ENCODE data around the gene BTC.

DNA sequence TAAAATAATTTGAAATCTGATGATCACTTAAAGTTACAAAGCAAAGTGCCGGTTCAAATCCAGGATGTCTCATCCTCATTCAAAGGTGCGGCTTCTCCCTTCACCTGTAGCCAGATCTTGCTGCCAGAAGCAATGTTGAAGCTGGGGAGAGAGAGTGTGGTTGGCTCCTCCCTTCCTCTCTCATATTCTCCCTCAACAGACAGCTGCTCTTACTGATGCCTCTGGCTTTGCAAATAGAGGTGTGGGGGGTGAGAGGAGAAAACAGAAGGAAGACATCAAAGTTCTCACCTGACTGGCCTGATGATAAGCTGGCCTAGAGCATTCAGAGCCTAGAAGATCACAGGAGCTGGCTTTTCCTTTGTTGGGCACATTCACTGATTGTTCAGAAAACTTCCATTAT is 28.3 kb upstream of the BTC start:
- TF ChIP-seq, protein P1, sequence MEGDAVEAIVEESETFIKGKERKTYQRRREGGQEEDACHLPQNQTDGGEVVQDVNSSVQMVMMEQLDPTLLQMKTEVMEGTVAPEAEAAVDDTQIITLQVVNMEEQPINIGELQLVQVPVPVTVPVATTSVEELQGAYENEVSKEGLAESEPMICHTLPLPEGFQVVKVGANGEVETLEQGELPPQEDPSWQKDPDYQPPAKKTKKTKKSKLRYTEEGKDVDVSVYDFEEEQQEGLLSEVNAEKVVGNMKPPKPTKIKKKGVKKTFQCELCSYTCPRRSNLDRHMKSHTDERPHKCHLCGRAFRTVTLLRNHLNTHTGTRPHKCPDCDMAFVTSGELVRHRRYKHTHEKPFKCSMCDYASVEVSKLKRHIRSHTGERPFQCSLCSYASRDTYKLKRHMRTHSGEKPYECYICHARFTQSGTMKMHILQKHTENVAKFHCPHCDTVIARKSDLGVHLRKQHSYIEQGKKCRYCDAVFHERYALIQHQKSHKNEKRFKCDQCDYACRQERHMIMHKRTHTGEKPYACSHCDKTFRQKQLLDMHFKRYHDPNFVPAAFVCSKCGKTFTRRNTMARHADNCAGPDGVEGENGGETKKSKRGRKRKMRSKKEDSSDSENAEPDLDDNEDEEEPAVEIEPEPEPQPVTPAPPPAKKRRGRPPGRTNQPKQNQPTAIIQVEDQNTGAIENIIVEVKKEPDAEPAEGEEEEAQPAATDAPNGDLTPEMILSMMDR (IDR thresholded peaks at IDR 0.05 in 2 of 3, conservative IDR thresholded peaks at IDR 0.05 in 1 of 3; ENCODE audit: insufficient read depth in 2 of 3, low read depth in 1 of 3, low read length in 3 of 3), result no peak
- TF ChIP-seq SMAD3 (CRISPR knock-in tag; conservative IDR thresholded peaks at IDR 0.05) (no peak), MYNN (IDR thresholded peaks at IDR 0.05) (no peak), MYNN (CRISPR knock-in tag; IDR thresholded peaks at IDR 0.05) (no peak), ZNF239 (CRISPR knock-in tag; IDR thresholded peaks at IDR 0.05) (no peak), NFIC (IDR thresholded peaks at IDR 0.05) (no peak)
